ENCODE measurements around the gene RNF17.

Gene RNF17

GRCh38 chr13:24888291-24888931, 124.4 kb downstream of the RNF17 start:
- H3K36me3 ChIP-seq (ENCODE audit: control insufficient read depth in 2 of 2, insufficient read depth in 1 of 2, low read length in 2 of 2): peaks cover 5 to 91% of the 10 kb centered on the region in 2 experiments; a peak in 2 of 3 replicates
- H3K4me1 ChIP-seq (ENCODE audit: control insufficient read depth, insufficient read depth, low read length): no peaks in the 10 kb centered on the region
- no peaks in the 10 kb centered on the region for H3K9me3 ChIP-seq (ENCODE audit: control insufficient read depth, insufficient read depth, low read depth, low read length)
- H3K27ac ChIP-seq (ENCODE audit: extremely low read depth, low read depth, low read length): no peak overlapping the region
- ChIA-PET CTCF (no interaction called here), POLR2A (no interaction called here)
- no peak for TF ChIP-seq ZNF549 (tag by site-specific recombination; IDR thresholded peaks at IDR 0.05)
- TF ChIP-seq, protein P1, sequence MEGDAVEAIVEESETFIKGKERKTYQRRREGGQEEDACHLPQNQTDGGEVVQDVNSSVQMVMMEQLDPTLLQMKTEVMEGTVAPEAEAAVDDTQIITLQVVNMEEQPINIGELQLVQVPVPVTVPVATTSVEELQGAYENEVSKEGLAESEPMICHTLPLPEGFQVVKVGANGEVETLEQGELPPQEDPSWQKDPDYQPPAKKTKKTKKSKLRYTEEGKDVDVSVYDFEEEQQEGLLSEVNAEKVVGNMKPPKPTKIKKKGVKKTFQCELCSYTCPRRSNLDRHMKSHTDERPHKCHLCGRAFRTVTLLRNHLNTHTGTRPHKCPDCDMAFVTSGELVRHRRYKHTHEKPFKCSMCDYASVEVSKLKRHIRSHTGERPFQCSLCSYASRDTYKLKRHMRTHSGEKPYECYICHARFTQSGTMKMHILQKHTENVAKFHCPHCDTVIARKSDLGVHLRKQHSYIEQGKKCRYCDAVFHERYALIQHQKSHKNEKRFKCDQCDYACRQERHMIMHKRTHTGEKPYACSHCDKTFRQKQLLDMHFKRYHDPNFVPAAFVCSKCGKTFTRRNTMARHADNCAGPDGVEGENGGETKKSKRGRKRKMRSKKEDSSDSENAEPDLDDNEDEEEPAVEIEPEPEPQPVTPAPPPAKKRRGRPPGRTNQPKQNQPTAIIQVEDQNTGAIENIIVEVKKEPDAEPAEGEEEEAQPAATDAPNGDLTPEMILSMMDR (tag by site-specific recombination; IDR thresholded peaks at IDR 0.05): no peak
- TF ChIP-seq ZNF621 (tag by site-specific recombination; IDR thresholded peaks at IDR 0.05): no peak
- TF ChIP-seq MEIS1 (CRISPR knock-in tag; IDR thresholded peaks at IDR 0.05; ENCODE audit: borderline replicate concordance): no peak
- no peak for TF ChIP-seq ZFP69B (tag by site-specific recombination; IDR thresholded peaks at IDR 0.05)
- TF ChIP-seq, protein P2, sequence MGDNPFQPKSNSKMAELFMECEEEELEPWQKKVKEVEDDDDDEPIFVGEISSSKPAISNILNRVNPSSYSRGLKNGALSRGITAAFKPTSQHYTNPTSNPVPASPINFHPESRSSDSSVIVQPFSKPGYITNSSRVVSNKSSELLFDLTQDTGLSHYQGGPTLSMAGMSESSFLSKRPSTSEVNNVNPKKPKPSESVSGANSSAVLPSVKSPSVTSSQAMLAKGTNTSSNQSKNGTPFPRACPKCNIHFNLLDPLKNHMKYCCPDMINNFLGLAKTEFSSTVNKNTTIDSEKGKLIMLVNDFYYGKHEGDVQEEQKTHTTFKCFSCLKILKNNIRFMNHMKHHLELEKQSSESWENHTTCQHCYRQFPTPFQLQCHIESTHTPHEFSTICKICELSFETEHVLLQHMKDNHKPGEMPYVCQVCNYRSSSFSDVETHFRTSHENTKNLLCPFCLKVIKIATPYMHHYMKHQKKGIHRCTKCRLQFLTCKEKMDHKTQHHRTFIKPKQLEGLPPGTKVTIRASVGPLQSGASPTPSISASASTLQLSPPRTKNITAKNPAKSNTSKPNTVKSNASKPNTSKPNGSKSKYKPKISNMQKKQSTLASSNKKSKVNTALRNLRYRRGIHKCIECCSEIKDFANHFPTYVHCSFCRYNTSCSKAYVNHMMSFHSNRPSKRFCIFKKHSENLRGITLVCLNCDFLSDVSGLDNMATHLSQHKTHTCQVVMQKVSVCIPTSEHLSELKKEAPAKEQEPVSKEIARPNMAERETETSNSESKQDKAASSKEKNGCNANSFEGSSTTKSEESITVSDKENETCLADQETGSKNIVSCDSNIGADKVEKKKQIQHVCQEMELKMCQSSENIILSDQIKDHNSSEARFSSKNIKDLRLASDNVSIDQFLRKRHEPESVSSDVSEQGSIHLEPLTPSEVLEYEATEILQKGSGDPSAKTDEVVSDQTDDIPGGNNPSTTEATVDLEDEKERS (tag by site-specific recombination; IDR thresholded peaks at IDR 0.05): no peak
- no peak for TF ChIP-seq ZNF266 (tag by site-specific recombination; IDR thresholded peaks at IDR 0.05; ENCODE audit: low read depth)
- TF ChIP-seq, protein P3, sequence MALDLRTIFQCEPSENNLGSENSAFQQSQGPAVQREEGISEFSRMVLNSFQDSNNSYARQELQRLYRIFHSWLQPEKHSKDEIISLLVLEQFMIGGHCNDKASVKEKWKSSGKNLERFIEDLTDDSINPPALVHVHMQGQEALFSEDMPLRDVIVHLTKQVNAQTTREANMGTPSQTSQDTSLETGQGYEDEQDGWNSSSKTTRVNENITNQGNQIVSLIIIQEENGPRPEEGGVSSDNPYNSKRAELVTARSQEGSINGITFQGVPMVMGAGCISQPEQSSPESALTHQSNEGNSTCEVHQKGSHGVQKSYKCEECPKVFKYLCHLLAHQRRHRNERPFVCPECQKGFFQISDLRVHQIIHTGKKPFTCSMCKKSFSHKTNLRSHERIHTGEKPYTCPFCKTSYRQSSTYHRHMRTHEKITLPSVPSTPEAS (tag by site-specific recombination; IDR thresholded peaks at IDR 0.05): no peak
- TF ChIP-seq ZNF776 (tag by site-specific recombination; IDR thresholded peaks at IDR 0.05; ENCODE audit: borderline replicate concordance): no peak
- no peak for TF ChIP-seq ZNF677 (tag by site-specific recombination; IDR thresholded peaks at IDR 0.05)
- TF ChIP-seq ZNF623 (tag by site-specific recombination; IDR thresholded peaks at IDR 0.05): no peak
- no peak for TF ChIP-seq BCL11A (tag by site-specific recombination; IDR thresholded peaks at IDR 0.05; ENCODE audit: low read depth)
- TF ChIP-seq, protein P4, sequence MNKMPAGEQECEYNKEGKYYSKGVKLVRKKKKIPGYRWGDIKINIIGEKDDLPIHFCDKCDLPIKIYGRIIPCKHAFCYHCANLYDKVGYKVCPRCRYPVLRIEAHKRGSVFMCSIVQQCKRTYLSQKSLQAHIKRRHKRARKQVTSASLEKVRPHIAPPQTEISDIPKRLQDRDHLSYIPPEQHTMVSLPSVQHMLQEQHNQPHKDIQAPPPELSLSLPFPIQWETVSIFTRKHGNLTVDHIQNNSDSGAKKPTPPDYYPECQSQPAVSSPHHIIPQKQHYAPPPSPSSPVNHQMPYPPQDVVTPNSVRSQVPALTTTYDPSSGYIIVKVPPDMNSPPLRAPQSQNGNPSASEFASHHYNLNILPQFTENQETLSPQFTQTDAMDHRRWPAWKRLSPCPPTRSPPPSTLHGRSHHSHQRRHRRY (tag by site-specific recombination; IDR thresholded peaks at IDR 0.05): no peak
- no peak for TF ChIP-seq ZNF530 (tag by site-specific recombination; IDR thresholded peaks at IDR 0.05; ENCODE audit: low read depth)
- no peak for TF ChIP-seq ZNF37A (tag by site-specific recombination; IDR thresholded peaks at IDR 0.05)
- TF ChIP-seq ZNF561 (tag by site-specific recombination; IDR thresholded peaks at IDR 0.05; ENCODE audit: borderline replicate concordance): no peak
- no peak overlapping the region for H3K4me3 ChIP-seq (ENCODE audit: low read depth, low read length)

DNA sequence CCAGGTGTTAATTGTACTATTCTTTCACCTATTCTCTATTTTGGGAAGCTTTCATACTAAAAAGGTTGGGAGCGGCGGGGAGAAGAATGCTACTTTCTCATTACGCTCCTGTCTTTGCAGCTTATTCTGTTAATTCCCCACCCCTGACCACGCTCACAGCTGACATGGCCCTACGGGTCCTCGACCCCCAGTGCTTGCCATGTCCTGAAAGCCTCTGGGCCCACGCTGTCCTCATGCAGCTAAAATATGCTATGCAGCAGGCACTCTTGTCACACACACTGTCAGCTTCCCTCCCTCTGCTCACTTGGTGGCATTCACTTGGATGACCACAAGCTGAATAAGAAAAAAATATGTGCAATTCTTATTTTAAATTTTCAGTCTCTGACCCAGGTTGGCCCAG, 126.3 kb downstream of the RNF17 start:
- POLR2A ChIA-PET: no interaction called here
- Histone ChIP-seq H3K27ac (ENCODE audit: extremely low read depth, low read depth, low read length) (no peak overlapping the region), H3K9me3 (ENCODE audit: control insufficient read depth, insufficient read depth, low read depth, low read length) (no peaks in the 10 kb centered on the region), H3K36me3 (ENCODE audit: control insufficient read depth in 2 of 2, insufficient read depth in 1 of 2, low read length in 2 of 2) (peaks cover 5 to 82% of the 10 kb centered on the region in 2 experiments; a peak in 2 of 3 replicates), H3K4me3 (ENCODE audit: low read depth, low read length) (no peak overlapping the region), H3K4me1 (ENCODE audit: control insufficient read depth, insufficient read depth, low read length) (no peaks in the 10 kb centered on the region)
- TF ChIP-seq ZNF692 (tag by site-specific recombination; IDR thresholded peaks at IDR 0.05) (no peak), OVOL3 (tag by site-specific recombination; IDR thresholded peaks at IDR 0.05) (no peak), ZNF10 (tag by site-specific recombination; IDR thresholded peaks at IDR 0.05) (no peak), ZNF16 (tag by site-specific recombination; IDR thresholded peaks at IDR 0.05; ENCODE audit: low read depth) (no peak), ZNF394 (tag by site-specific recombination; IDR thresholded peaks at IDR 0.05; ENCODE audit: borderline replicate concordance) (no peak), ZNF670 (tag by site-specific recombination; IDR thresholded peaks at IDR 0.05; ENCODE audit: low read depth) (no peak), ZNF585B (tag by site-specific recombination; IDR thresholded peaks at IDR 0.05) (no peak), ZNF529 (tag by site-specific recombination; IDR thresholded peaks at IDR 0.05; ENCODE audit: insufficient replicate concordance) (no peak)
- CTCF ChIA-PET: interaction anchor here (1.0 kb wide), 1 partner anchor 196 kb away, joined by 3 read pairs; no protein-coding TSS in a partner anchor
